Cerebellar nuclear complex (tissue), 1 donor: ENCODE data around the gene NYNRIN.
"Not testable (repeated sequence)": the region's sequence is repeated elsewhere in the genome, so short reads cannot be mapped to it uniquely, and the experiment has no call there.

ENCODE experiments used
- DNase-seq, 2 experiments: peaks; one replicate each; lab custom pipeline; 2025; lab: John Stamatoyannopoulos, UW

The NYNRIN gene

GRCh38 chr14:24369907-24370687, 28.7 kb upstream of the NYNRIN start:
- no peak for DNase-seq

GRCh38 chr14:24370748-24371147, 28.1 kb upstream of the NYNRIN start:
- no peak for DNase-seq

GRCh38 chr14:24371605-24372004, 27.2 kb upstream of the NYNRIN start:
- DNase-seq = not testable (repeated sequence)

- no peak for DNase-seq
These were observed 25.9 kb upstream of the NYNRIN start for GRCh38 chr14:24372701-24373416.

- no peak for DNase-seq
These were observed 22.2 kb upstream of the NYNRIN start for GRCh38 chr14:24376448-24377070.

- DNase-seq = no peak
These were observed 21.7 kb upstream of the NYNRIN start for GRCh38 chr14:24377126-24377525.

GRCh38 chr14:24377657-24378056, 21.1 kb upstream of the NYNRIN start:
- no peak for DNase-seq

GRCh38 chr14:24378327-24378726, 20.5 kb upstream of the NYNRIN start:
- no peak for DNase-seq

- no peak for DNase-seq
These were observed 19.6 kb upstream of the NYNRIN start for GRCh38 chr14:24378981-24379906.

- DNase-seq = no peak
These were observed 18.7 kb upstream of the NYNRIN start for GRCh38 chr14:24379907-24380730.

GRCh38 chr14:24381363-24382063, 17.3 kb upstream of the NYNRIN start:
- peak; percentile 27 to 72 for DNase-seq

- no peak for DNase-seq
These were observed 16.8 kb upstream of the NYNRIN start for GRCh38 chr14:24382064-24382371.

- no peak for DNase-seq
These were observed 14.6 kb upstream of the NYNRIN start for GRCh38 chr14:24384169-24384568.

GRCh38 chr14:24385524-24385923, 13.3 kb upstream of the NYNRIN start:
- no peak for DNase-seq

- DNase-seq = no peak
These were observed 11.8 kb upstream of the NYNRIN start for GRCh38 chr14:24387009-24387345.

- not testable (repeated sequence) for DNase-seq
These were observed 11.2 kb upstream of the NYNRIN start for GRCh38 chr14:24387579-24387978.

GRCh38 chr14:24388474-24389179, 10.2 kb upstream of the NYNRIN start:
- no peak for DNase-seq

- DNase-seq = no peak
These were observed 9.5 kb upstream of the NYNRIN start for GRCh38 chr14:24389226-24389848.

- no peak for DNase-seq
These were observed 7.9 kb upstream of the NYNRIN start for GRCh38 chr14:24390701-24391468.
